MCF 10A (cell line): ENCODE measurements around the gene FTCD. TPM values are rescaled to one million over a fixed set of nuclear protein-coding genes. Genes with fewer than 3 reads are reported as not detected.

Experiments used
- BruUV-seq: library from RNA; stranded (reverse); fragments of 400-500 nt; replicated peaks from 2 replicates; lab custom pipeline; 2021; lab: Mats Ljungman, UMichigan
- CTCF ChIA-PET: fragments of 300-600 bp; sonication (Branson Sonifier 250); formaldehyde crosslinking; extraction: SDS; loops from one replicate; lab custom pipeline; 2021; ENCODE audit warnings: antibody characterized with exemption, inconsistent platforms; lab: Yijun Ruan, JAX
- POLR2A ChIA-PET: fragments of 300-600, 350-650 bp; sonication (Branson Sonifier 250); formaldehyde crosslinking; extraction: SDS; loops from one replicate; lab custom pipeline; 2020; ENCODE audit warnings: antibody characterized with exemption, inconsistent platforms; lab: Yijun Ruan, JAX
- DNase-seq: peaks from one replicate; pipeline ENCODE4 v3.0.0-alpha.2; 2018; ENCODE audit not compliant: unreplicated experiment
- H3K27ac Mint-ChIP-seq: one replicate; pipeline ENCODE4 v1.8.0; 2022; ENCODE audit warnings: mild to moderate bottlenecking, low read depth, mixed read lengths; ENCODE audit not compliant: unreplicated experiment
- H3K27me3 Mint-ChIP-seq: one replicate; pipeline ENCODE4 v1.8.0; 2022; ENCODE audit warnings: mixed read lengths; ENCODE audit not compliant: insufficient read depth, unreplicated experiment
- H3K36me3 Mint-ChIP-seq: one replicate; pipeline ENCODE4 v1.8.0; 2022; ENCODE audit warnings: mild to moderate bottlenecking, moderate library complexity, mixed read lengths; ENCODE audit not compliant: insufficient read depth, unreplicated experiment
- H3K4me1 Mint-ChIP-seq: one replicate; pipeline ENCODE4 v1.8.0; 2022; ENCODE audit warnings: mixed read lengths; ENCODE audit not compliant: insufficient read depth, unreplicated experiment
- H3K4me3 Mint-ChIP-seq: one replicate; pipeline ENCODE4 v1.8.0; 2022; ENCODE audit warnings: mild to moderate bottlenecking, moderate library complexity, mixed read lengths; ENCODE audit not compliant: unreplicated experiment
- H3K9me3 Mint-ChIP-seq: one replicate; pipeline ENCODE4 v1.8.0; 2022; ENCODE audit warnings: mixed read lengths; ENCODE audit not compliant: unreplicated experiment
- CTCF ChIP-seq: fragments of 200-600 bp; IDR thresholded peaks from one replicate; pipeline ENCODE4 v1.8.0; 2022; ENCODE audit warnings: antibody characterized with exemption, mild to moderate bottlenecking; ENCODE audit not compliant: unreplicated experiment
- intact Hi-C: fragments of 100-400 bp; cut with micrococcal nuclease; formaldehyde crosslinking; loops from 2 replicates; pipeline ENCODE4 v1.14.1; 2022
- total RNA-seq: library from RNA; stranded (reverse); gene quantifications from 2 replicates; pipeline ENCODE4 v1.2.3, GENCODE V29; 2022

FTCD gene
- total RNA-seq, 1 experiment from 2014 or later, result not detected

- H3K4me3 Mint-ChIP-seq, result no peak overlapping the region
- intact Hi-C loops, result no loop called here
- no peak overlapping the region for H3K27ac Mint-ChIP-seq
- no peaks in the 10 kb centered on the region for H3K9me3 Mint-ChIP-seq
- ChIA-PET POLR2A (no interaction called here), CTCF (interaction anchor here (0.5 kb wide), 1 partner anchor 64 kb away, joined by 3 read pairs; no protein-coding TSS in a partner anchor)
- H3K4me1 Mint-ChIP-seq, result peaks cover 7% of the 10 kb centered on the region
- H3K27me3 Mint-ChIP-seq, result no peaks in the 10 kb centered on the region
- TF ChIP-seq CTCF, result no peak
- no TSS peak for BruUV-seq
- no peaks in the 10 kb centered on the region for H3K36me3 Mint-ChIP-seq
- DNase-seq, result no peak
Observed at GRCh38 chr21:46145840-46146691, 9.3 kb downstream of the FTCD start.

- intact Hi-C loops, result no loop called here
- H3K27me3 Mint-ChIP-seq, result peaks cover 5% of the 10 kb centered on the region
- ChIA-PET POLR2A (no interaction called here), CTCF (no interaction called here)
- no peak for TF ChIP-seq CTCF
- DNase-seq, result no peak
- no peaks in the 10 kb centered on the region for H3K36me3 Mint-ChIP-seq
- BruUV-seq, result no TSS peak
- H3K9me3 Mint-ChIP-seq, result no peaks in the 10 kb centered on the region
- no peak overlapping the region for H3K4me3 Mint-ChIP-seq
- H3K4me1 Mint-ChIP-seq, result peaks cover 7% of the 10 kb centered on the region
- no peak overlapping the region for H3K27ac Mint-ChIP-seq
Observed at GRCh38 chr21:46145159-46145839, 10.1 kb downstream of the FTCD start.

- ChIA-PET POLR2A (interaction anchor here (1.4 kb wide), 1 partner anchor 181 kb away, joined by 6 read pairs; no protein-coding TSS in a partner anchor), CTCF (interaction anchor here (0.6 to 1.4 kb wide), 5 partner anchors 13 to 173 kb away, joined by 3 to 8 read pairs (median 3); no protein-coding TSS in a partner anchor)
- H3K36me3 Mint-ChIP-seq, result no peaks in the 10 kb centered on the region
- TF ChIP-seq CTCF, result no peak
- intact Hi-C loops, result loop anchor here (5.0 kb wide), 1 partner anchor 172 kb away; no protein-coding TSS in a partner anchor
- H3K4me1 Mint-ChIP-seq, result peaks cover 7% of the 10 kb centered on the region
- no TSS peak for BruUV-seq
- no peak for DNase-seq
- H3K4me3 Mint-ChIP-seq, result no peak overlapping the region
- H3K9me3 Mint-ChIP-seq, result no peaks in the 10 kb centered on the region
- peaks cover 13% of the 10 kb centered on the region for H3K27me3 Mint-ChIP-seq
- no peak overlapping the region for H3K27ac Mint-ChIP-seq
Observed at GRCh38 chr21:46144464-46145070, 10.8 kb downstream of the FTCD start.
